ENCODE results near the gene KRT8. TPM values are rescaled to one million over a fixed set of nuclear protein-coding genes. Genes with fewer than 3 reads are reported as not detected.

Gene KRT8
- total RNA-seq, 4 donors from 2014 or later, result 0.20 to 19.7 (median 10.2) TPM

DNA sequence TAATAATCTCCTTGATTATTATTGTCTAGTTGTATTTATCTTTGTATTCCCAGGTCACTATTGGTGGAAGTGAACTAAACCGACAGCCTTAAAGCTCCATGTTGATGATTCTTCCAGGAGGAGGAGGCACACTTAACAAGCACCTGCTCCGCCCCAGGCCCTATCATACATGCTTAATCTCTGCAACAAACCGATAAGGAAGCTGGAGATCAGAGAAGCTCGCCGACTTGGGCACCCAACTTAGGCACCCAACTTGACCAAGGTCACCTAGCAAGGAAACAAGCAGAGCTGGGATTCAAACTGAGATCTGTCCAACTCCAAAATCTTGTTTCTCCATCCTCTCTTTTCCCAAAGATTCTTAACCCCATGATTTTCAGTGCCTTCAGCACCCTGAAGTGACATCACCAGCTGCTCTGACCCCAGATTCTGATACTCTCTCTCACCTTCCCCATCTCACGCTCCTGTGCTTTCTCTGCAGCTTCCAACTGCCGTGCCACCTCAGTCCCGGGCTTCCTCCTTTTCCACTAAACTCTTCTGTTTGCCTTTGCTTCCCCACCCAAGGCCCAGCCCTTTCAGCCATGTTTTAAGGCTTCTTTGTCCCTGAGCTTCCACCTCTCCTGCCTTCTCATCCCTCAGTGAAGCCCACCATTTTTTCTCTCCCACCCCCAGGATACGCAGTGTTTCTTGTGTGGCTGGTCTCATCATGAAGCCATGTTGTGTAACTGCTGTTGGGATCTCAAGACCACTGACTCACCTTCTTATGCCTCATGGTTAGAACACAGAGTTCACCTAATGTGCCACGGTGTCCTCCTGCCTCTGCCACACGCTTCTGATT lies 37.4 kb upstream of the KRT8 start:
- DNase-seq (ENCODE audit: low spot score in 2 of 2), result no peak
- no peak for TF ChIP-seq POLR2A (IDR thresholded peaks at IDR 0.05)
- Histone ChIP-seq H3K4me1 (no peaks in the 10 kb centered on the region), H3K4me3 (no peak overlapping the region), H3K9me3 (peaks cover 0 to 11% (median 0%) of the 10 kb centered on the region in 4 donors), H3K27me3 (no peaks in the 10 kb centered on the region), H3K27ac (no peak overlapping the region), H3K36me3 (no peaks in the 10 kb centered on the region)
- 89% methylated on average over 11 of the region's 11 CpGs for WGBS, 2 donors

DNA sequence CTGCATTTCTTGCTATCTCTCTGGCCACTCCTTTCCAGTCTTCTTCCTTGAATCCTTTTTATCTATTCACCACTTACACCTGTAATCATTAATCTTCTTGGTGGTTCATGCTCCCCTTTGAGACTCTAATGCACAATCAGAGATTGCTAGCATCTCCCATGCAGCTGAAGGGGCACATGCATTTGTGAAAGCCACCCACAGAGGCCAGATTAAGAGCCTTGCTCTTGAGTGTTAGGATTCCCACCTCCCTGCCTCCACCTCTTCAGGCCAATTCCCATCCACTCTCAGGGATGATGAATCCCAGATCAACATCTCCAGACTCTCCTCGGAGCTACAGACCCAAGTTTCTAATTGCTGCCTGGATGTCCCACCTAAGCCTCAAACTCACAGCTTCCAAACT lies 24.7 kb upstream of the KRT8 start:
- H3K36me3 ChIP-seq, result no peaks in the 10 kb centered on the region
- no peaks in the 10 kb centered on the region for H3K9me3 ChIP-seq
- no peak for DNase-seq (ENCODE audit: low spot score in 2 of 2)
- WGBS, 2 donors, result 35 to 71% methylated on average over 1 of the region's 1 CpG
- H3K4me3 ChIP-seq, result no peak overlapping the region
- H3K4me1 ChIP-seq, result peaks cover 0 to 17% (median 0%) of the 10 kb centered on the region in 4 donors
- H3K27ac ChIP-seq, result no peak overlapping the region
- no peaks in the 10 kb centered on the region for H3K27me3 ChIP-seq
- TF ChIP-seq, protein P1, sequence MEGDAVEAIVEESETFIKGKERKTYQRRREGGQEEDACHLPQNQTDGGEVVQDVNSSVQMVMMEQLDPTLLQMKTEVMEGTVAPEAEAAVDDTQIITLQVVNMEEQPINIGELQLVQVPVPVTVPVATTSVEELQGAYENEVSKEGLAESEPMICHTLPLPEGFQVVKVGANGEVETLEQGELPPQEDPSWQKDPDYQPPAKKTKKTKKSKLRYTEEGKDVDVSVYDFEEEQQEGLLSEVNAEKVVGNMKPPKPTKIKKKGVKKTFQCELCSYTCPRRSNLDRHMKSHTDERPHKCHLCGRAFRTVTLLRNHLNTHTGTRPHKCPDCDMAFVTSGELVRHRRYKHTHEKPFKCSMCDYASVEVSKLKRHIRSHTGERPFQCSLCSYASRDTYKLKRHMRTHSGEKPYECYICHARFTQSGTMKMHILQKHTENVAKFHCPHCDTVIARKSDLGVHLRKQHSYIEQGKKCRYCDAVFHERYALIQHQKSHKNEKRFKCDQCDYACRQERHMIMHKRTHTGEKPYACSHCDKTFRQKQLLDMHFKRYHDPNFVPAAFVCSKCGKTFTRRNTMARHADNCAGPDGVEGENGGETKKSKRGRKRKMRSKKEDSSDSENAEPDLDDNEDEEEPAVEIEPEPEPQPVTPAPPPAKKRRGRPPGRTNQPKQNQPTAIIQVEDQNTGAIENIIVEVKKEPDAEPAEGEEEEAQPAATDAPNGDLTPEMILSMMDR (IDR thresholded peaks at IDR 0.05), result no peak
- TF ChIP-seq POLR2A (IDR thresholded peaks at IDR 0.05) (no peak), EP300 (IDR thresholded peaks at IDR 0.05) (no peak)

DNA sequence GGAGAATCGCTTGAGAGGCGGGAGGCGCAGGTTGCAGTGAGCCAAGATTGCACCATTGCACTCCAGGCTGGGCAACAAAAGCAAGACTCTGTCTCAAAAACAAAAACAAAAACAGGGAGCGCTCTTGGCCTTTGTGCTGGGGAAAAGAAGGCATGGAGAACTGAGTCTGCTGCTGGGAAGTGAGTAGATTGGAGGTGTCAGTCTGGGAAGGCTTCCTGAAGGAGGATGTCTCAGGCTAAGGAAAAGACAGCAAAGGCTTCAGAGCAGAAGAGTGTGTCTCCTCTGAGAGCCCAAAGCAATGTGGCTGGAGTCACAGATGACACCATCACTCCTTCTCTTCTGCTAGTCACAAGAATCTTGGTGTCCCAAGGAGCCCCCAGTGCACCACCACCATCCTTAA lies 23.1 kb upstream of the KRT8 start:
- no peaks in the 10 kb centered on the region for H3K36me3 ChIP-seq
- H3K27me3 ChIP-seq, result no peaks in the 10 kb centered on the region
- H3K9me3 ChIP-seq, result no peaks in the 10 kb centered on the region
- peaks cover 0 to 17% (median 0%) of the 10 kb centered on the region in 4 donors for H3K4me1 ChIP-seq
- DNase-seq (ENCODE audit: low spot score in 2 of 2), result no peak
- no peak overlapping the region for H3K4me3 ChIP-seq
- TF ChIP-seq POLR2A (IDR thresholded peaks at IDR 0.05) (no peak), EP300 (IDR thresholded peaks at IDR 0.05) (no peak)
- TF ChIP-seq, protein P1 (IDR thresholded peaks at IDR 0.05), result no peak
- peak overlapping the region in 1 of 4 donors; percentile 12 for H3K27ac ChIP-seq
- 92 to 95% methylated on average over 4 of the region's 4 CpGs for WGBS, 2 donors

GRCh38 chr12:52926596-52927234 lies 21.8 kb upstream of the KRT8 start:
- no peak overlapping the region for H3K4me3 ChIP-seq
- no peak for DNase-seq (ENCODE audit: low spot score in 2 of 2)
- peak overlapping the region in 1 of 4 donors; percentile 24 for H3K27ac ChIP-seq
- no peaks in the 10 kb centered on the region for H3K36me3 ChIP-seq
- peaks cover 0 to 17% (median 0%) of the 10 kb centered on the region in 4 donors for H3K4me1 ChIP-seq
- TF ChIP-seq EP300 (IDR thresholded peaks at IDR 0.05), result no peak
- TF ChIP-seq POLR2A (IDR thresholded peaks at IDR 0.05), result no peak
- TF ChIP-seq, protein P1 (IDR thresholded peaks at IDR 0.05), result no peak
- H3K9me3 ChIP-seq, result no peaks in the 10 kb centered on the region
- H3K27me3 ChIP-seq, result no peaks in the 10 kb centered on the region
- WGBS, 2 donors, result 87 to 93% methylated on average over 4 of the region's 4 CpGs

- Histone ChIP-seq H3K27me3 (no peaks in the 10 kb centered on the region), H3K36me3 (no peaks in the 10 kb centered on the region), H3K4me3 (no peak overlapping the region), H3K9me3 (no peaks in the 10 kb centered on the region), H3K4me1 (peaks cover 0 to 17% (median 0%) of the 10 kb centered on the region in 4 donors), H3K27ac (peak overlapping the region in 1 of 4 donors; percentile 76)
- DNase-seq (ENCODE audit: low spot score in 2 of 2), result no peak
- TF ChIP-seq EP300 (IDR thresholded peaks at IDR 0.05), result no peak
- no peak for TF ChIP-seq POLR2A (IDR thresholded peaks at IDR 0.05)
- TF ChIP-seq, protein P1 (IDR thresholded peaks at IDR 0.05), result no peak
- 66 to 71% methylated on average over 7 of the region's 7 CpGs for WGBS, 2 donors
Observed at GRCh38 chr12:52925717-52926595, 21.1 kb upstream of the KRT8 start.

Data from tibial nerve (tissue), 4 donors.